GM19372 (cell line): Measurements from ENCODE around the gene DIPK2B.
A peak's percentile ranks its signal among the peaks of the same experiment; 100 is the strongest.

Source experiments
- ATAC-seq: cut with Tn5 transposase; IDR thresholded peaks from one replicate; pipeline ENCODE4 v1.9.1; 2021; ENCODE audit warnings: mild to moderate bottlenecking, low read depth, moderate library complexity; ENCODE audit not compliant: unreplicated experiment

Gene DIPK2B, protein sequence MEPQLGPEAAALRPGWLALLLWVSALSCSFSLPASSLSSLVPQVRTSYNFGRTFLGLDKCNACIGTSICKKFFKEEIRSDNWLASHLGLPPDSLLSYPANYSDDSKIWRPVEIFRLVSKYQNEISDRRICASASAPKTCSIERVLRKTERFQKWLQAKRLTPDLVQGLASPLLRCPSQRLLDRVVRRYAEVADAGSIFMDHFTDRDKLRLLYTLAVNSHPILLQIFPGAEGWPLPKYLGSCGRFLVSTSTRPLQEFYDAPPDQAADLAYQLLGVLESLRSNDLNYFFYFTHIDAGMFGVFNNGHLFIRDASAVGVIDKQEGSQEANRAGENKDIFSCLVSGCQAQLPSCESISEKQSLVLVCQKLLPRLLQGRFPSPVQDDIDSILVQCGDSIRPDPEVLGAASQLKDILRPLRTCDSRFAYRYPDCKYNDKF

DNA sequence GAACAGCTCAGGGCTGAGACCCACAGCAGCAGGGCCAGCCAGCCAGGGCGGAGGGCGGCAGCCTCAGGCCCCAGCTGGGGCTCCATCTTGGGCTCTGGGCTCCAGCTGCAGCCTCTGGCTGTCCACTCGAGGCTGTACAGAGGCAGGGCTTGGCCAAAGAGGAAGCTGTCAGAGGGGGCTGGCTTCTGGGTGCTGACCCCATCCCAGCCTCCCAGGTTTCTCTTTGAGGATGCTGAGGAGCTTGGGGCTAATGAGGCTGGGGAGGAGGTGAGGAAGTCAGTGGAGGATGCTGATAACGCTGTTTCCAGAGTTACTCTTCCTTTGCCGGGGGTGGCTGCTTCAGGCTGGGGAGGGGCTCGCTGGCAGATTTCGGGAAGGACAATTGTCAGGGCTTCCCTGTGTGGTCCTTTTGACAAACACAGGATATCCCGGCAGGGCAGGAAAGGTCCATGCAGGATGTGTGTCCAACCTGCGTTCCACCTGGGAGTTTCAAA, at the start of gene DIPK2B:
Gene DIPK2B (minus strand): TSS at position 136 of the 494 bp plus-strand sequence. CDS start 50 bp downstream, at position 86.
- no peak for ATAC-seq

GRCh38 chrX:45240301-45240700, 39.6 kb upstream of the DIPK2B start:
- ATAC-seq = no peak

DNA sequence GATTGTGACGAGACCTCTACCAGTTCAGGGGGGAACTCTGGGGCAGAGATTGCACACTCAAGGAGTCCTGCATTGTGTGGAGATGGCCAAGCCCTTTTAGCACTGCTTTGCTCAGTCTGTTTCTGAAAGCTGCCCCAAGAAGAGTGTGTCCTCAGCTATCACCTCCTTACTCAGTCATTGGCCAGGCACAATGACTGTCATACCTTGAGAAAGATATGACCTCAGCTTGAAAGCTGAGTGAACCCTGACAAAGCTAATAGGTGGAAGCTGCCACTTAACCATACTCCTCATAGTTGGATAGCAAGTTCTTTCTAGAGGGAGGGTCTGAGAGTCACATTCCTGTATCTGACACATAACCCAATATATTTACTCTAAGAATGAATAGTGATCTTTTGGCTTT, 37.8 kb upstream of the DIPK2B start:
- no peak for ATAC-seq

DNA sequence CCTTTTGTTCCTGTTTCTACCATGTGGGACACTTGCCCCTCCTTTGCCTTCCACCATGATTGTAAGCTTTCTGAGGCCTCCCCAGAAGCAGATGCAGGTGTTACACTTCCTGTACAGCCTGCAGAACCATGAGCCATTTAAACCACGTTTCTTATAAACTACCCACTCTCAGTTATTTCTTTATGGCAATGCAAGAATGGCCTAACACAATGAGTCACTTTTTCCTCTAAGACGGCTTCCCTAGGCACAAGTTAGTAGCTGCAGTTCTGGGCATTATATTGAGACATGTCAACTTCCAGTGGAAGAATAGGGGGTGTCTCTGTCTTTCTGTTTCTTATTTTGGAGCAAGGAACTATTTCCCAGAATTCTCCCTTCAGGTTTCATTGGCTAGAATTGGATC, 32.9 kb upstream of the DIPK2B start:
- no peak for ATAC-seq

GRCh38 chrX:45232139-45232538, 31.5 kb upstream of the DIPK2B start:
- ATAC-seq = no peak

GRCh38 chrX:45230410-45230809, 29.7 kb upstream of the DIPK2B start:
- ATAC-seq = no peak

- ATAC-seq = no peak
Observed at GRCh38 chrX:45229348-45229747, 28.7 kb upstream of the DIPK2B start.

DNA sequence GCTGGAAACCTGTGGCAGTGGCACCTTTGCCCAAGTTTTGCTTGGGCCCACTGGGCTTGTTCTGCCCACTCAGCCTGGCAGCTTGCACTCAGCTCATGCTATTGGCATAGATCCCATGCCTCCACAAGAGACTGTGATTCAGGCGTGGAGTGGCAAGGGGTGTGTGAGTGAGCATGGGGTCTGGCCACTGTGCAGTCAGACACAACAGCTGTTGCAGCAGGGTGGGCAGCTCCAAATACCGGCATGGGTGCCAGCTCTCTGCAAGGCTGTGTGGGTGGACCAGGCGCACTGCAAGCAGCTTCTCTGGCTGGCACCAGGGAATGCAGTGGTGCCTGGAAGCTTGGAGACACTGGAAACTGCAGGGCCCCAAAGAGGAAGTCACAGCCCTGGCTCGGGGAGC, 27.4 kb upstream of the DIPK2B start:
- no peak for ATAC-seq

- ATAC-seq = no peak
Observed at GRCh38 chrX:45208121-45208856, 7.6 kb upstream of the DIPK2B start.

DNA sequence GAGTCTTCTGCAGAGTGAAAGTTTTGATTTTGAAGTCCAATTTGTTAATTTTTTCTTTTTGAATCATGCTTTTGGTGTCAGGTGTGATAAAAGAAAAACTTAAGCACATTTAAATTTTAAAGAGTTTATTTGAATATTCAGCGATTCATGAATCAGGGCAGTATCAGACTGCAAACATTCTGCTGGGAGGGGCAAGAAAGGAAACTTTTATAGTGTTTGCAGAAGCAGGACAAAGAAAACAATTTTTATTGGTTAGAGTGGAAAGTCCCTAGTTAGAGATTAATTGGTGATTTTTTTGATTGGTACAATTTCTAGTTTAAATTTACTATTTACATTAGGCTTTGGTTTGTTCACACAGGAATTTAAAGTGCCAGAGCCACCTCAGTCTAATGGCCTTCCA, 1.5 kb upstream of the DIPK2B start:
- no peak for ATAC-seq

DNA sequence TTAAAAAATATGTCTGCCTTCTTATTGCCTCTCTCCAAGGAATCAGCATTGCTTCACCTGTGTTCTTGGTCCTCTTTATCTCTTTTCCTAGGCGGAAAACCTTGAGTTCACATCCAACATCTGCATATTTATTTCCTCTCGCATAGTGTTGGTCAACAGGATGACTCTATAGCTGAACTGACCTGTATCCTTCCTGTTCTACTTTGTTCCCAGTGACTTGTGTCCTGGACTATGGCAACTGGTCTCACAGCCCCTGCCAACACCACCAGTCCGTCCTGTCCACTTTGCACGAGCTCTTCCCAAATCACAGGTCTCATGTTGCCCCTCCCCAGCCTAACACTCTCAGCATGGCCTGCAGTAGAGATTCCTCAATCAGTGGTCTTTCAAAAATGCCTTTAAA, 2.0 kb downstream of the DIPK2B start:
- ATAC-seq = no peak

- ATAC-seq = no peak
Observed at GRCh38 chrX:45198301-45198700, 2.4 kb downstream of the DIPK2B start.

GRCh38 chrX:45196701-45197100, 4.0 kb downstream of the DIPK2B start:
- ATAC-seq = no peak

DNA sequence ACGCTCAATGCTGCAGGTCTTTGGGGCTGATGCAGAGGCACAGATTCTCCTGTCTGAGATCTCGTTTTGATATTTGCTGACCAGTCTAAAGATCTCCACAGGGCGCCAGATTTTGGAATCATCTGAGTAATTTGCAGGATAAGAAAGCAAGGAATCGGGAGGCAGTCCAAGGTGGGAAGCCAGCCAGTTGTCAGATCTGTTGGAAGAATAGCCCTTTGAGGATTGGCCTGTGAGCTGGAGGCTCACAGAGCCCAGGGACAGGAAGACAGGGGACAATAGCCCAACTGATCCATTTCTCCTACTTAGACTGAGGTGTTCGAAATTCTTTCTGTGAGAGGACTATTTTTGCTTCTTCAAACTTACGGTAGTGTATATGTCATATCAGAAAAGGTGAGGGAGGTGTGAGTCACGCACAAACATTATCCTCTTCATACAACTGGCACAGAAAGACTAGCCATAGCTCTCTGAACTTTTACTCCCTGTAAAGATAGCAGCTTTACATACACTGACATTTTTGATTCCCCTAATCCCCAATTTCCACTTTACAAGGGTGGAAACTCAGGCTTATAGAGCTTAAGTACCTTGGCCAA, 8.8 kb downstream of the DIPK2B start:
- no peak for ATAC-seq

- ATAC-seq = no peak
Observed at GRCh38 chrX:45191383-45191782, 9.3 kb downstream of the DIPK2B start.

DNA sequence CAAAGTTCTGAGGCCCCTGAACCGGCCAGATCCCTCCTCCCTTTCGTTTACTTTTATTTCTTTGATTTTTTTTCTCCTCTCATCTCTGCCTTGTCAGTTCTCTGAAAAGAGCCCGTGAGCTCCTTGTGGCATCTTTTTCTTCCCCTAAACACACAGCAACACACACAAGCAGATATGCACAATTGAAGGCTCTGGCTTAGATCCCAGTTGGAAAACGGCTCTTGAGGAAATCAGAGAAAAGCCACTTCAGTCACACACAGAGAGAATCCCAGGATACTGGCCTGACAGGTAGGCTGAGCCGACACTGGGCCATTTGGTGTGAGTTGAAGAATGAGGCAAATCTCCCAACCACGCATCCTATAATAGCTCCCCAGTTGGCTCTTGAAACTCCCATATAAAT, 12.9 kb downstream of the DIPK2B start:
- no peak for ATAC-seq

DNA sequence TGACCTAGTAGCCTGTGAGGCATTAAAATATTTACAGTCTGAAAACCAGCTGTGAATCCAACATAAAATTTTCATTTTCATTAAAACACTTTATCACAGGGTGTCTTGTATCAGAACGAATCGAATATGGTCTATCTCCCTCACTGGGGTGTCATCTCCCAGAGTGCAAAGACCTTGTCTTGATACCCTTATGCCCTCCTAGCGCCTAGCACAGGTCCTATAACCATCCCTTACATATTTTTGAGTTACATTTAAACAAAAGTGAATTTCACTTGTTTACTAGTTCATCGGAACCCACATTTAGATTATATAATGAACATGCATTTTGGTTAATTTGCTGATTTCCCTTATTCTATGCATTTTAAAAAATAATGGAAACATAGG, 14.0 kb downstream of the DIPK2B start:
- peak; percentile 27 for ATAC-seq

DNA sequence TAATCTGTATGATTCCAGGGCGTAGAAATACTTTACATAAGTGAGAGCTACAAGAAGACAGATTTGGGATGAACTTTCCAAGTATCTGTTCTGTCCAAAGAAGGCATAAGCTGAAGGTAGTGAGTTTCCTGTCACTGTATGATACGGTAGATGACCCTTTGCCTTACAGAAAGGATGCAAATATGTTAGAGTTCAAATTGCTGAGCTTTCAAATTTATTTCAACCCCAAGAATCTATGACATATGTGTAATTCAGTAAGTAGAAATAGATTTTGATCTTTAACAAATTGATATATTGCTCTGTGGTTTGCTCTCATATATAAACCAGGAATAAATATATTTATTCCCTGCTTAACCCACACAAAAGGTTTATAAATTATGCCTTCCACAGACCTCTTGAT, 16.5 kb downstream of the DIPK2B start:
- ATAC-seq = no peak

DNA sequence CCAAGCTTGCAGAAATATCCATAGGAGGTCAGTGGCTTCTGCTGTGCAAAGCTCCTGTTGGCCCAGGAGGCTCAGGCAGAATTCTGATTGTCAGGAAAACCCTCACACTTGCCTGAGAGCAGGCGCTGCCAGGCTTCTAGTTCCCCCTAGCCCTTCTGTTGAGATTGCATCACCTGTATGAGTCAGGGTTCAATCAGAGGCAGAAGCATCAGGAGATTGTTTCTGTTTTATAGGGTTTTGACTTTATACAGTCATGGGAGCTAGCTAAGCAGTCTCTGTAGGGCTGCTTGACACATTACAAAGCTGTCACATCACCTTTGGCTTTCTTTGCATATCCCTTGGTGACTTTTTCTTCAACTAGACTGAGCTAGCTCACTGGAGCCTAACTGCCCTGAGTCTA, 27.8 kb downstream of the DIPK2B start:
- ATAC-seq = no peak

DNA sequence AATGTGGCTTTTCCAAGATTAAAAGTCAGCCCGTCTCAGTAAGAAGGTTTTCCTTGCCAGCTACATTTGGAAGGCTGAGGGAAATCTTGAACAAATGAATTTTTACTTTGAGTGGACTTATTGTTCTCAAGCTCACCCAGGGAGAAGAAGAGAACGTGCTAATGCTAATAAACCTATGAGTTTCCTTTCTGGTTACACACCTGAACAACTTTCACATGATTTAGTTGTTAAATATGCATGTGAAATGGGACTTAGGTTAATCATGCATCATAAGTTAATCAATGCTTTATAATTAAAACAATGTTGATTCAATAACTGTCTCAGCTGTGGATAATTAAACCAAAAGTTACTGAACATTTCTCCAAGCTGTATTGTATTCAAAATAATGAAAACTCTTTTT, 33.9 kb downstream of the DIPK2B start:
- no peak for ATAC-seq

GRCh38 chrX:45165726-45166125, 35.0 kb downstream of the DIPK2B start:
- no peak for ATAC-seq
